Astrocyte (in vitro differentiated cells and primary cell): ENCODE measurements around the gene TNFRSF19.

Experiments used
- CTCF ChIP-seq: IDR thresholded peaks from 2 replicates; pipeline ENCODE4 v1.5.1; 2011; ENCODE audit warnings: low read depth, mild to moderate bottlenecking, inconsistent platforms, low read length, moderate library complexity; ENCODE audit not compliant: insufficient read depth
- EZH2 ChIP-seq: IDR thresholded peaks from 2 replicates; pipeline ENCODE4 v1.6.1; 2012; ENCODE audit warnings: mild to moderate bottlenecking, low read length, inconsistent platforms; ENCODE audit not compliant: insufficient read depth

DNA sequence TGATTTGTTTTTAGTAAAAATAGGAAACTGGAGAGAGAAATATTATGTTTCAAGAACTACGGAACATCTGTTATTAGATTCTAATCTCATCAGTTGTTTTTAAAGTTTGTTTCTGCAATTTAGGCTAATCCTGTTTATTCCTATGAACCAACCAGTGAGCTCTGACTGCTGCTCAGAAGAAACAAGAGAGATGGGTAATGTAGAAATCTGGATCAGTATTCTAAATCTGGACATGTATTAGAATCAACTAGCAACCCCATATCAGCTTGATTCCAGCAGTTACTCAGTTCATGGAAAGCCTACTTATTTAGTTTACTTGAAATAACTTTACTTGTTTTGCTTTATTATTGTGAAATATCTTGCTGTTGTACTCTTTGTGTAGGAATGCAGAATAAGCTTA lies 115.2 kb downstream of the TNFRSF19 start:
- TF ChIP-seq CTCF, result no peak
- TF ChIP-seq EZH2, result no peak
